ENCODE data around the gene ASAP3. TPM values are rescaled to one million over a fixed set of nuclear protein-coding genes. Genes with fewer than 3 reads are reported as not detected.

The ASAP3 gene
- total and polyA plus RNA-seq, 2 of the 13 experiments (the other 11 are each of a cell fraction or from before 2014, with no cell fraction given): 32.6 to 37.0 TPM

DNA sequence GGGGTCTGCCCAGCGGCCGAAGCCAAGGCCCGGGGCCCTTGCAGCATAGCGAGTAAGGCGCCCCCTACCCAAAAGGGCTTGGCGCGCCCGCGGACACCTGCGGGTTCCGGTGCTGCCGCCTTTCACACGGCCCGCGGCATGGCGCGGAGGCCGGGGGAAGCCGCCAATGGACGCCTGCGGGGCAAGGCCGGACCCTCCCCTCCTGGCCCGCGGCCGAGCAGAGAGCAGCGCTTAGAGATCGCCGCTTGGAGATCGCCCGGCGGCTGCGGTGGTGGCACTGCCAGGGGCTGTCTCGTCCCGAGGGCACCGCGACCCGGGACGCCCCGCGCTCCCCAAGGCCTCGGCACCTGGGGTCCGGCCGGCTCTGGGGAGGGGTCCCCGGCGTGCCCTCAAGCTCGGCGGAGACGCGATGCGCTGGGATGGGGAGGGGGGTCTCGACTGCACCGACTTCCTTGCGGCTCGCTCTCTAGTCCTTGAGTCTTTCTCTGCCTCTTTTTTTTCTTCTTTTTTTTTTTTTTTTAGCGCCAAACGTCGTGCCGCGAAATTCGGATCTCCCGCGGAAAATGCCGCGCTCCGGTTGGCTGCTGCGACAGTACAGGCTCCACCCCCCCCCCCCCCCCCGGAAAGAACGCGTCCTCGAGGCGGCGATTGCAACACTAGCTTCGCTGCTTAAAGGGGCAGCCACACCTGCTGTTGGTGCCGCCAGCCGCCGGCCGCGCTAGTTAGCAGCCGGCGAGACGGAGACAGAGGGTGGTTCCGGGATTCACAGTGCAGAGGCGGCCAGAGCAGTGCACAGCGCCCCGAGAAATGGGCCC, 47.0 kb upstream of the ASAP3 start, which contains the start of gene E2F2 (continued):
- 0 out of 2 replicates have a peak, but pooled peaks have one; percentile 5 for TF ChIP-seq GABPA (IDR thresholded peaks at IDR 0.05; ENCODE audit: low read depth, low read length)
- TF ChIP-seq GABPA (CRISPR knock-in tag; IDR thresholded peaks at IDR 0.05; ENCODE audit: low read depth): peak; percentile 63
- no peak for TF ChIP-seq PITX1 (CRISPR knock-in tag; IDR thresholded peaks at IDR 0.05)
- peak; percentile 42; the same call in 1 of the 2 replicates for TF ChIP-seq POLR2G (IDR thresholded peaks at IDR 0.05; ENCODE audit: low read depth, low read length)
- TF ChIP-seq CENPT (CRISPR knock-in tag; IDR thresholded peaks at IDR 0.05; ENCODE audit: low read depth): 0 out of 2 replicates have a peak, but pooled peaks have one; percentile 52
- TF ChIP-seq DMAP1 (CRISPR knock-in tag; IDR thresholded peaks at IDR 0.05): peak; percentile 67; the same call in 1 of the 2 replicates
- peak; percentile 11; the same call in 1 of the 2 replicates for TF ChIP-seq TAF1 (CRISPR knock-in tag; IDR thresholded peaks at IDR 0.05)
- TF ChIP-seq RELA (CRISPR knock-in tag; IDR thresholded peaks at IDR 0.05): no peak
- TF ChIP-seq FOXO1 (CRISPR knock-in tag; IDR thresholded peaks at IDR 0.05): 0 out of 2 replicates have a peak, but pooled peaks have one; percentile 21
- no peak for TF ChIP-seq EED (CRISPR knock-in tag; IDR thresholded peaks at IDR 0.05)
- TF ChIP-seq, protein P1, sequence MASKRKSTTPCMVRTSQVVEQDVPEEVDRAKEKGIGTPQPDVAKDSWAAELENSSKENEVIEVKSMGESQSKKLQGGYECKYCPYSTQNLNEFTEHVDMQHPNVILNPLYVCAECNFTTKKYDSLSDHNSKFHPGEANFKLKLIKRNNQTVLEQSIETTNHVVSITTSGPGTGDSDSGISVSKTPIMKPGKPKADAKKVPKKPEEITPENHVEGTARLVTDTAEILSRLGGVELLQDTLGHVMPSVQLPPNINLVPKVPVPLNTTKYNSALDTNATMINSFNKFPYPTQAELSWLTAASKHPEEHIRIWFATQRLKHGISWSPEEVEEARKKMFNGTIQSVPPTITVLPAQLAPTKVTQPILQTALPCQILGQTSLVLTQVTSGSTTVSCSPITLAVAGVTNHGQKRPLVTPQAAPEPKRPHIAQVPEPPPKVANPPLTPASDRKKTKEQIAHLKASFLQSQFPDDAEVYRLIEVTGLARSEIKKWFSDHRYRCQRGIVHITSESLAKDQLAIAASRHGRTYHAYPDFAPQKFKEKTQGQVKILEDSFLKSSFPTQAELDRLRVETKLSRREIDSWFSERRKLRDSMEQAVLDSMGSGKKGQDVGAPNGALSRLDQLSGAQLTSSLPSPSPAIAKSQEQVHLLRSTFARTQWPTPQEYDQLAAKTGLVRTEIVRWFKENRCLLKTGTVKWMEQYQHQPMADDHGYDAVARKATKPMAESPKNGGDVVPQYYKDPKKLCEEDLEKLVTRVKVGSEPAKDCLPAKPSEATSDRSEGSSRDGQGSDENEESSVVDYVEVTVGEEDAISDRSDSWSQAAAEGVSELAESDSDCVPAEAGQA (IDR thresholded peaks at IDR 0.05; ENCODE audit: low read depth): no peak
- TF ChIP-seq, protein P1 (CRISPR knock-in tag; IDR thresholded peaks at IDR 0.05; ENCODE audit: borderline replicate concordance): 0 out of 2 replicates have a peak, but pooled peaks have one; percentile 16
- TF ChIP-seq NFE2 (CRISPR knock-in tag; IDR thresholded peaks at IDR 0.05): no peak
- peak; percentile 50; the same call in 1 of the 2 replicates for TF ChIP-seq ZNF670 (CRISPR knock-in tag; IDR thresholded peaks at IDR 0.05; ENCODE audit: borderline replicate concordance)
- TF ChIP-seq IRF2 (CRISPR knock-in tag; IDR thresholded peaks at IDR 0.05): peak; percentile 51; the same call in 1 of the 2 replicates
- 0 out of 2 replicates have a peak, but pooled peaks have one; percentile 67 for TF ChIP-seq ZNF850 (CRISPR knock-in tag; conservative IDR thresholded peaks at IDR 0.05)
- no peak for TF ChIP-seq ZNF616 (CRISPR knock-in tag; IDR thresholded peaks at IDR 0.05; ENCODE audit: low read depth)
- TF ChIP-seq PLRG1 (conservative IDR thresholded peaks at IDR 0.05): no peak
- TF ChIP-seq ELF1 (CRISPR knock-in tag; IDR thresholded peaks at IDR 0.05): peak; percentile 75
- TF ChIP-seq, protein P2, sequence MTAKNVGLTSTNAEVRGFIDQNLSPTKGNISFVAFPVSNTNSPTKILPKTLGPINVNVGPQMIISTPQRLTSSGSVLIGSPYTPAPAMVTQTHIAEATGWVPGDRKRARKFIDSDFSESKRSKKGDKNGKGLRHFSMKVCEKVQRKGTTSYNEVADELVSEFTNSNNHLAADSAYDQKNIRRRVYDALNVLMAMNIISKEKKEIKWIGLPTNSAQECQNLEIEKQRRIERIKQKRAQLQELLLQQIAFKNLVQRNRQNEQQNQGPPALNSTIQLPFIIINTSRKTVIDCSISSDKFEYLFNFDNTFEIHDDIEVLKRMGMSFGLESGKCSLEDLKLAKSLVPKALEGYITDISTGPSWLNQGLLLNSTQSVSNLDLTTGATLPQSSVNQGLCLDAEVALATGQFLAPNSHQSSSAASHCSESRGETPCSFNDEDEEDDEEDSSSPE (CRISPR knock-in tag; IDR thresholded peaks at IDR 0.05): peak; percentile 91
- TF ChIP-seq CBX5 (CRISPR knock-in tag; IDR thresholded peaks at IDR 0.05; ENCODE audit: borderline replicate concordance): no peak
- TF ChIP-seq PHF5A (CRISPR knock-in tag; IDR thresholded peaks at IDR 0.05; ENCODE audit: low read depth, unreplicated experiment): no peak
- no peak for TF ChIP-seq AHR (CRISPR knock-in tag; IDR thresholded peaks at IDR 0.05)
- TF ChIP-seq, protein P3, sequence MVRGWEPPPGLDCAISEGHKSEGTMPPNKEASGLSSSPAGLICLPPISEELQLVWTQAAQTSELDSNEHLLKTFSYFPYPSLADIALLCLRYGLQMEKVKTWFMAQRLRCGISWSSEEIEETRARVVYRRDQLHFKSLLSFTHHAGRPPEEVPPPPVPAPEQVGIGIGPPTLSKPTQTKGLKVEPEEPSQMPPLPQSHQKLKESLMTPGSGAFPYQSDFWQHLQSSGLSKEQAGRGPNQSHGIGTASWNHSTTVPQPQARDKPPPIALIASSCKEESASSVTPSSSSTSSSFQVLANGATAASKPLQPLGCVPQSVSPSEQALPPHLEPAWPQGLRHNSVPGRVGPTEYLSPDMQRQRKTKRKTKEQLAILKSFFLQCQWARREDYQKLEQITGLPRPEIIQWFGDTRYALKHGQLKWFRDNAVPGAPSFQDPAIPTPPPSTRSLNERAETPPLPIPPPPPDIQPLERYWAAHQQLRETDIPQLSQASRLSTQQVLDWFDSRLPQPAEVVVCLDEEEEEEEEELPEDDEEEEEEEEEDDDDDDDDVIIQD (CRISPR knock-in tag; IDR thresholded peaks at IDR 0.05; ENCODE audit: low read depth): no peak

Data from HepG2 (cell line).